Measurements from ENCODE around the gene ZSWIM4. TPM values are rescaled to one million over a fixed set of nuclear protein-coding genes. Genes with fewer than 3 reads are reported as not detected.
A peak's percentile ranks its signal among the peaks of the same experiment; 100 is the strongest.
"Not testable (repeated sequence)": the region's sequence is repeated elsewhere in the genome, so short reads cannot be mapped to it uniquely, and the experiment has no call there.

Gene ZSWIM4
- total RNA-seq, 1 donor from 2014 or later, result 13.5 TPM

- H3K4me3 ChIP-seq (ENCODE audit: low read depth, low read length), result no peak overlapping the region
- DNase-seq (ENCODE audit: low read depth), result no peak
- TF ChIP-seq CTCF (conservative IDR thresholded peaks at IDR 0.05; ENCODE audit: low read depth, low read length), result no peak
Measured at GRCh38 chr19:13790354-13790753, 4.9 kb upstream of the ZSWIM4 start.

- H3K4me3 ChIP-seq (ENCODE audit: low read depth, low read length); DNase-seq (ENCODE audit: low read depth): not testable (repeated sequence)
Measured at GRCh38 chr19:13793317-13793716, 1.9 kb upstream of the ZSWIM4 start.

GRCh38 chr19:13794398-13794756, 866 bp upstream of the ZSWIM4 start:
- peak overlapping the region; percentile 99 for H3K4me3 ChIP-seq (ENCODE audit: low read depth, low read length)
- DNase-seq (ENCODE audit: low read depth), result no peak
- TF ChIP-seq CTCF (conservative IDR thresholded peaks at IDR 0.05; ENCODE audit: low read depth, low read length), result no peak

GRCh38 chr19:13795595-13796300, 505 bp downstream of the ZSWIM4 start:
- H3K4me3 ChIP-seq (ENCODE audit: low read depth, low read length), result peak overlapping the region; percentile 89
- no peak for DNase-seq (ENCODE audit: low read depth)
- TF ChIP-seq CTCF (conservative IDR thresholded peaks at IDR 0.05; ENCODE audit: low read depth, low read length), result no peak

- TF ChIP-seq CTCF (conservative IDR thresholded peaks at IDR 0.05; ENCODE audit: low read depth, low read length), result peak; percentile 44
- peak; percentile 74 for DNase-seq (ENCODE audit: low read depth)
- peak overlapping the region; percentile 89 for H3K4me3 ChIP-seq (ENCODE audit: low read depth, low read length)
Measured at GRCh38 chr19:13796301-13797057, 1.2 kb downstream of the ZSWIM4 start.

- no peak for TF ChIP-seq CTCF (conservative IDR thresholded peaks at IDR 0.05; ENCODE audit: low read depth, low read length)
- DNase-seq (ENCODE audit: low read depth), result no peak
- H3K4me3 ChIP-seq (ENCODE audit: low read depth, low read length), result peak overlapping the region; percentile 89
Measured at GRCh38 chr19:13797058-13797440, 1.8 kb downstream of the ZSWIM4 start.

GRCh38 chr19:13797870-13798269, 2.6 kb downstream of the ZSWIM4 start:
- no peak for DNase-seq (ENCODE audit: low read depth)
- no peak overlapping the region for H3K4me3 ChIP-seq (ENCODE audit: low read depth, low read length)
- no peak for TF ChIP-seq CTCF (conservative IDR thresholded peaks at IDR 0.05; ENCODE audit: low read depth, low read length)
